GM12878 (cell line): ENCODE data around the gene ZNF410.

ENCODE experiments used
- NR2C2 ChIP-seq: IDR thresholded peaks from 2 replicates; pipeline ENCODE4 v1.6.1; 2011; ENCODE audit warnings: borderline replicate concordance, low read depth; ENCODE audit not compliant: control insufficient read depth, insufficient read length
- RFX5 ChIP-seq: IDR thresholded peaks from 2 replicates; pipeline ENCODE4 v1.6.1; 2011; ENCODE audit warnings: low read depth, low read length, improper control_type of control experiment
- TARDBP ChIP-seq: IDR thresholded peaks from 2 replicates; pipeline ENCODE4 v1.6.1; 2016; ENCODE audit warnings: borderline replicate concordance
- TF ChIP-seq, protein P1 (sequence below), 3 experiments: IDR thresholded peaks in 2 of 3; conservative IDR thresholded peaks in 1 of 3; 2 replicates each; pipeline ENCODE4 v1.5.1; 2011; ENCODE audit warnings: low read depth in 3 of 3, low read length in 3 of 3, mild to moderate bottlenecking in 3 of 3, control low read depth in 2 of 3, moderate library complexity in 2 of 3, inconsistent platforms in 1 of 3, mixed read lengths in 1 of 3; ENCODE audit not compliant: control insufficient read depth in 2 of 3, insufficient read depth in 1 of 3; ENCODE audit errors: extremely low read depth in 1 of 3

DNA sequence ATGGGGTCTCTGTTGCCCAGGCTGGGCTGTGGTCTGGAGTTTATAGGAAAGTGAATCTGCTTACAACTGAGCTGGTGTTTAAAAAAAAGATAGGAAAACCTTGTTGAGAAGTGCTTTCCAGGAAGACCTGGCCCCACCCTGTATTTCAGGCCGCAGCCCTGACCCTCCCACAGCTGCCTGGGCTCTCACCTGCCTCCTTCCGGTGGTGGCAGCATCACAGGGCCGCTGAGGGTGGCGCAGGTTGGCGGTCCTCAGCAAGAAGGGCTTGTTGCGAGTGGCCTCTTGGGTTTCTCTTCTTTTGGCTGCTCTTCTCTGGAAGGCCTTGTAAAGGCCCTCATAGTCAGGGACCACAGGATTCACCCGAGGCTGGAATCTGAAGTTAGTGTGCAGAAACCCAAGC lies 55.5 kb downstream of the ZNF410 start:
- TF ChIP-seq, protein P1, sequence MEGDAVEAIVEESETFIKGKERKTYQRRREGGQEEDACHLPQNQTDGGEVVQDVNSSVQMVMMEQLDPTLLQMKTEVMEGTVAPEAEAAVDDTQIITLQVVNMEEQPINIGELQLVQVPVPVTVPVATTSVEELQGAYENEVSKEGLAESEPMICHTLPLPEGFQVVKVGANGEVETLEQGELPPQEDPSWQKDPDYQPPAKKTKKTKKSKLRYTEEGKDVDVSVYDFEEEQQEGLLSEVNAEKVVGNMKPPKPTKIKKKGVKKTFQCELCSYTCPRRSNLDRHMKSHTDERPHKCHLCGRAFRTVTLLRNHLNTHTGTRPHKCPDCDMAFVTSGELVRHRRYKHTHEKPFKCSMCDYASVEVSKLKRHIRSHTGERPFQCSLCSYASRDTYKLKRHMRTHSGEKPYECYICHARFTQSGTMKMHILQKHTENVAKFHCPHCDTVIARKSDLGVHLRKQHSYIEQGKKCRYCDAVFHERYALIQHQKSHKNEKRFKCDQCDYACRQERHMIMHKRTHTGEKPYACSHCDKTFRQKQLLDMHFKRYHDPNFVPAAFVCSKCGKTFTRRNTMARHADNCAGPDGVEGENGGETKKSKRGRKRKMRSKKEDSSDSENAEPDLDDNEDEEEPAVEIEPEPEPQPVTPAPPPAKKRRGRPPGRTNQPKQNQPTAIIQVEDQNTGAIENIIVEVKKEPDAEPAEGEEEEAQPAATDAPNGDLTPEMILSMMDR (IDR thresholded peaks at IDR 0.05 in 2 of 3, conservative IDR thresholded peaks at IDR 0.05 in 1 of 3; ENCODE audit: control insufficient read depth in 2 of 3, extremely low read depth in 1 of 3, insufficient read depth in 1 of 3, low read depth in 3 of 3, low read length in 3 of 3): no peak
- TF ChIP-seq RFX5: no peak
- TF ChIP-seq TARDBP: no peak
- TF ChIP-seq NR2C2: no peak
